Activated T-cell treated with anti-CD3 and anti-CD28 coated beads for 1 hour (primary cell): ENCODE results near the gene SLC22A31.
"Not testable (repeated sequence)": the region's sequence is repeated elsewhere in the genome, so short reads cannot be mapped to it uniquely, and the experiment has no call there.

Experiments
- DNase-seq: peaks from one replicate; pipeline ENCODE4 v3.0.0-alpha.2; 2020; ENCODE audit warnings: low read depth

Gene SLC22A31

GRCh38 chr16:89192956-89193575 is 7.3 kb downstream of the SLC22A31 start:
- no peak for DNase-seq

DNA sequence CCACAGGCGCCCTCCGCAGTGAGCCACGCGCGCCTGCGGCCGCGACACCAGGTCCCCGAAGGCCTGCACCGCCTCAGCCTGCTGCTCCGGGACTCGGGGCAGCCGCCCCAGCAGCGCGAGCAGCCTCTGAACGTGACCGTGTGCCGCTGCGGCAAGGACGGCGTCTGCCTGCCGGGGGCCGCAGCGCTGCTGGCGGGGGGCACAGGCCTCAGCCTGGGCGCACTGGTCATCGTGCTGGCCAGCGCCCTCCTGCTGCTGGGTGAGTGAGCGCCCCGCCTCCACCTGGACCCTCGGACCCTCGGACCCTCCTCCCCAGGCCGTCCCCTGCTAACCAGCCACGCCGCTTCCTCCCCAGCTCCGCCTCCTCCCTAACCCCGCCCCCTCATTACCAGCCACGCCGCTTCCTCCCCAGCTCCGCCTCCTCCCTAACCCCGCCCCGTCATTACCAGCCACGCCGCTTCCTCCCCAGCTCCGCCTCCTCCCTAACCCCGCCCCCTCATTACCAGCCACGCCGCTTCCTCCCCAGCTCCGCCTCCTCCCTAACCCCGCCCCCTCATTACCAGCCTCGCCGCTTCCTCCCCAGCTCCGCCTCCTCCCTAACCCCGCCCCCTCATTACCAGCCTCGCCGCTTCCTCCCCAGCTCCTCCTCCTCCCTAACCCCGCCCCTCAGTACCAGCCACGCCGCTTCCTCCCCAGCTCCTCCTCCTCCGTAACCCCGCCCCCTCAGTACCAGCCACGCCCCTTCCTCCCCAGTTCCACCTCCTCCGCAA is 8.0 kb downstream of the SLC22A31 start:
- DNase-seq = peak; percentile 44

- DNase-seq = no peak
These were observed 8.5 kb downstream of the SLC22A31 start for GRCh38 chr16:89191901-89192185.

DNA sequence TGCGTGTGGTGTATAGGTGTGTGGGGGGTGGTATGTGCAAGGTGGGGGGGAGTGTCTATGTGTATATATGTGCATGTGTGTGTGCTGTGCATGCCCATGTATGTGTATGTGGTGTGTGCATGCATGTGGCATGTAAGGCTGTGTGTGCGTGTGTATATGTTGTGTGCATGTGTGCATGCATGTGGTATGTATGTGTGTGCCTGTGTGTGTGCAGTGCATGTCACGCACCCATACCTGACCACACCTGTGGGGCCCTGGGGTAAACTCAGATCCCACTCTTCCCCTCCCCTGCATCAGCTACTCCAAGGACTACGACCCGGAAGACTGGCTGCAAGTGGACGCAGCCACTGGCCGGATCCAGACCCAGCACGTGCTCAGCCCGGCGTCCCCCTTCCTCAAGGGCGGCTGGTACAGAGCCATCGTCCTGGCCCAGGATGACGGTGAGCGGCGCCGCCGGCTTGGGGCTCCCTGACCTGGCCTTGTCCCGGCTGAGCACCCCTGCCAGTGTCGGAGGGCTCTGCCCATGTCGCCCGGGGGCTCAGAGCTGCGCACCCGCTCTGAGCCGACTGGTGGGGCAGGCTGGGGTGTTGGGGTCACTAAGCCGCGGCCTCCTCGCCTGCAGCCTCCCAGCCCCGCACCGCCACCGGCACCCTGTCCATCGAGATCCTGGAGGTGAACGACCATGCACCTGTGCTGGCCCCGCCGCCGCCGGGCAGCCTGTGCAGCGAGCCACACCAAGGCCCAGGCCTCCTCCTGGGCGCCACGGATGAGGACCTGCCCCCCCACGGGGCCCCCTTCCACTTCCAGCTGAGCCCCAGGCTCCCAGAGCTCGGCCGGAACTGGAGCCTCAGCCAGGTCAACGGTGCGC is 9.1 kb downstream of the SLC22A31 start:
- DNase-seq = no peak

GRCh38 chr16:89190150-89190958 is 10.0 kb downstream of the SLC22A31 start:
- DNase-seq = no peak

DNA sequence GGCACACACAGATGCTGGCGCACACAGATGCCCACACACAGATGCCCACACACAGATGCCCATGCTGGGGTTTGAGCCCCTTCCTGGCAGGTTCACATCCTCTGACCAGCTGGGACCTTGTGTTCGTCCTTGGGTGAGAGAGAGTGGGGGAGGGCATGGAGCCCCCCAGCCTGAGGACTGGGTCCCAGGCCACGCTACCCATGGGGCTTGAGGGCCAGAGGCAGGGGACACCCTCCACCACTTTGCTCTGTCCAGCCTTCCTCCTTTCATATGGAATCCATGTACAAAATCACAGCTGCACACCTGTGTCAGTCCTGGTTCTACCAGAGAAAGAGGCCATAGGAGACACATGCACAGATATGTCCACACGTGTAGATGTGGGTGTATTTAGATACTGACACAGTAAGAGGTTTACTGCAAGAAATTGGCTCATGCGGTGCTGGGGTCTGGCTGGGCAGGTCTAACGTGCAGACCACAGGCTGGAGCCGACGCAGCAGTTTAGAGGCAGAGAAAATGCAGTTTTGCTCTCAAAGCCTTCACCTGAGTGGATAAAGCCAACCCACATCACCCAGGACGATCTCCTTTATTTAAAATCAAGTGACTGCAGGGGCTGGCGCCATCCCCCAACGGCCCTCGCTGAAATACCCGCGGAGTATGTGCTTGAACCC is 10.8 kb downstream of the SLC22A31 start:
- no peak for DNase-seq

- DNase-seq = not testable (repeated sequence)
These were observed 11.6 kb downstream of the SLC22A31 start for GRCh38 chr16:89188471-89189357.

DNA sequence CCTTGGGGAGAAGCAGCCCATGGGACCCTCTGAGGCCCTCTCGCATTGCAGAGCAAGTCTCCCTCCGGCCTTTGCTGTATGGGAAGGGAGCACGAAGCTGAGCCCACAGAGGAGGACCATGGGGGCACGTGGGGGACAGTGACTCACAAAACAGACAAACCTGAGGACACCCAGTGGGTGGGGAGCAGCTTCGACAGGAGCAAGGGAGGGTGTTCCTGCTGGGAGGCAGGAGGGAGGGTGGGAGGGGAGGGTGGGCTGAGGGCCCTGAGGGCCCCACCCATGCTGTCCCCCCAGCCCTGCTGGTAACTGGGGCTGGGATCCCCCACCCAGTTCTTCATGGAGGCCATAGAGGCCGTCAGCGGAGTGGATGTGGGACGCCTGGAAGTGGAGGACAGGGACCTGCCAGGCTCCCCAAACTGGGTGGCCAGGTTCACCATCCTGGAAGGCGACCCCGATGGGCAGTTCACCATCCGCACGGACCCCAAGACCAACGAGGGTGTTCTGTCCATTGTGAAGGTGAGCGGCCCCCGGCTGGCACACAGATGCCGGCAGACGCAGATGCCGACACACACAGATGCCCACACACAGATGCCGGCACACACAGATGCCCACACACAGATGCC is 12.5 kb downstream of the SLC22A31 start:
- DNase-seq = no peak

DNA sequence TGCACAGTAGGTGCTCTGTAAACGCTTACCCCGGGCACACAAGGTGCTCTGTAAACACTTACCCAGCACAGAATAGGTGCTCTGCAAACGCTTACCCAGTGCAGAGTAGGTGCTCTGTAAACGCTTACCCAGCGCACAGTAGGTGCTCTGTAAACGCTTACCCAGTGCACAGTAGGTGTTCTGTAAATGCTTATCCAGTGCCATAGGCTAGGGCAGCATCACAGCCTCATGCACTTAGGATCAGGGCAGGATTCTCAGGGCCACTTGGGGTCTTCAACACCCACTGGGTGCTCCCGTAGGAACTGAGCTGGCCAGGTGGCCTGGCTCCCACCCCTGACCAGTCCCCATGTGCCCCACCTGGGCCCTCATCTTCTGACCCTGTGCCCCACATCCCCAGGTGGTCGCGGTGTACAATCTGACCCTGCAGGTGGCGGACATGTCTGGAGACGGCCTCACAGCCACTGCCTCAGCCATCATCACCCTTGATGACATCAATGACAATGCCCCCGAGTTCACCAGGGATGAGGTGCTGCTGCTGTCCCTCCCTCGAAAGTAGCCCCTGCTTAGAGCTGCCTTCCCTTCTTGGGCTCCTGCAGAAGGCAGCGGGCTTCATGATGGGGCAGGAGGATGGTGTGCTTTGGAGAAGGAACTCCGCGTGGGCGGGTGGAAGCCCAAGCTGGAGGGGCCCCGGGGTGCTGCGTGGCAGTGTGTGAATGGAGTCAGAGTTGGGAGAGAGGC is 13.1 kb downstream of the SLC22A31 start:
- no peak for DNase-seq

GRCh38 chr16:89186593-89187031 is 13.7 kb downstream of the SLC22A31 start:
- DNase-seq = not testable (repeated sequence)

DNA sequence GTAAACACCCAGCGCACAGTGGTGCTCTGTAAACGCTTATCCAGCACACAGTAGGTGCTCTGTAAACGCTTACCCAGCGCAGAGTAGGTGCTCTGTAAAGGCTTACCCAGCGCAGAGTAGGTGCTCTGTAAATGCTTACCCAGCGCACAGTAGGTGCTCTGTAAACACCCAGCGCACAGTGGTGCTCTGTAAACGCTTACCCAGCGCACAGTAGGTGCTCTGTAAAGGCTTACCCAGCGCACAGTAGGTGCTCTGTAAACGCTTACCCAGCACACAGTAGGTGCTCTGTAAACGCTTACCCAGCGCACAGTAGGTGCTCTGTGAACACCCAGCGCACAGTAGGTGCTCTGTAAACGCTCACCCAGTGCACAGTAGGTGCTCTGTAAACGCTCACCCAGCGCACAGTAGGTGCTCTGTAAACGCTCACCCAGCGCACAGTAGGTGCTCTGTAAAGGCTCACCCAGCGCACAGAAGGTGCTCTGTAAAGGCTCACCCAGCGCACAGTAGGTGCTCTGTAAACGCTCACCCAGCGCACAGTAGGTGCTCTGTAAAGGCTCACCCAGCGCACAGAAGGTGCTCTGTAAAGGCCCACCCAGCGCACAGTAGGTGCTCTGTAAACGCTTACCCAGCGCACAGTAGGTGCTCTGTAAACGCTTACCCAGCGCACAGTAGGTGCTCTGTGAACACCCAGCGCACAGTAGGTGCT is 14.3 kb downstream of the SLC22A31 start:
- not testable (repeated sequence) for DNase-seq

DNA sequence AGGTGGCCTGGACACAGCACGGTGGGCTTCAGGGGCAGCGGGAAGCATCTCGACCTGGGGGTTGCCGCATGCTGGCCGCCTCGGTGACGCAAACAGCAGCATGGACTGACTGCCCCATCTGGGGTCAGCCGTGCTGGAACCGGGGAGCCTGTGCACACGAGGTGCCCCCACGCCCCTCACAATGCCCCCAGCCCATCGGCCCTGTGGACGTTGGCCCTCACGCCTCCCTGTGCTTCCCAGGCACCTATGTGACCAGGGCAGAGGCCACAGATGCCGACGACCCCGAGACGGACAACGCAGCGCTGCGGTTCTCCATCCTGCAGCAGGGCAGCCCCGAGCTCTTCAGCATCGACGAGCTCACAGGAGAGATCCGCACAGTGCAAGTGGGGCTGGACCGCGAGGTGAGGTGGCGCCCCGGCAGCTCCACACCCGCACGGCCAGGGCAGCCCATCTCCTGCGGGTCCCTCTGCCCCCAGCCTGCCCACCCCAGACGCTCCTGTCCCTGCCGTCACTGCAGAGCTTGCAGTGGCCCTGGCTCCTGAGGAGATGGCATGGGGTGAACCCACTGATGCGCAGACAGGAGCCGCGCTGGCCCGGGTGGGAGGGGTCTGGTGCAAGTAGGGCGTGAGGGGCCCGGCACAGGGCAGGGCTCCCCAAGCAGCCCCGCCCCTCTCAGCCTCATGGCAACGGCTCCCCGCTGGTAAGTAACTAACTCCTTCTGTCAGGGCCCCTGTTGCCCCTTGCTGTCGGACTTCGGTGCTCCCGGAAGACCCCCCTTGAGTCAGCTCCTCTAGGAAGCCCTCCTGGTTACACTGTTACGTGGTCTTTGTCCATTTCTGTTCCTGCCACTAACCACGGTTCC is 15.2 kb downstream of the SLC22A31 start:
- no peak for DNase-seq

DNA sequence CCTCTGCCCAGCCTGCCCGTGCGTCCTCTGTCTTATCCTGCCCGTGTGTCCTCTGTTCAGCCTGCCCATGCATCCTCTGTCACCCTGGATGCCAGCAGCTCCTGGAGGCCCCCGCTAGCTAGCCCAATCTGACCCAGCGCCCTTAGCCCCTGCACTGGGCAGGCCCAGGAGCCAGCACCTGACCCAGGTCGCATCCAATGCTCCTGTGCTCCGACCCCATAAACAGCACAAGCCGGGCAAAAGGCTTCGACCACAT is 15.7 kb downstream of the SLC22A31 start:
- DNase-seq = no peak

- no peak for DNase-seq
These were observed 16.2 kb downstream of the SLC22A31 start for GRCh38 chr16:89183975-89184676.

DNA sequence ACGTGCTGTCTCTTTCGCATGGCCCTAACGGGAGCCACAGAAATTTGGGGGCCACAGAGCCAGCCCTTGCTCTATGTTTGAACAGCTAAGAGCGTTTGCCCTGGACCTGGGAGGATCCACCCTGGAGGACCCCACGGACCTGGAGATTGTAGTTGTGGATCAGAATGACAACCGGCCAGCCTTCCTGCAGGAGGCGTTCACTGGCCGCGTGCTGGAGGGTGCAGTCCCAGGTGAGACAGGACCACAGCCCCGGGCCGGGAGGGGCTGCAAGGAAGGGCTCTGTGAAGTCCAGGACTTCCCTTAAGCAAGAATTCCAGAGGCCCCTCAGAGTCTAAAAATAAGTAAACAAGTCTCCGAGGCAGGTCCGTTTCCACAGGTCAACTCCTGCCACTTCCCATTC is 16.9 kb downstream of the SLC22A31 start:
- no peak for DNase-seq

DNA sequence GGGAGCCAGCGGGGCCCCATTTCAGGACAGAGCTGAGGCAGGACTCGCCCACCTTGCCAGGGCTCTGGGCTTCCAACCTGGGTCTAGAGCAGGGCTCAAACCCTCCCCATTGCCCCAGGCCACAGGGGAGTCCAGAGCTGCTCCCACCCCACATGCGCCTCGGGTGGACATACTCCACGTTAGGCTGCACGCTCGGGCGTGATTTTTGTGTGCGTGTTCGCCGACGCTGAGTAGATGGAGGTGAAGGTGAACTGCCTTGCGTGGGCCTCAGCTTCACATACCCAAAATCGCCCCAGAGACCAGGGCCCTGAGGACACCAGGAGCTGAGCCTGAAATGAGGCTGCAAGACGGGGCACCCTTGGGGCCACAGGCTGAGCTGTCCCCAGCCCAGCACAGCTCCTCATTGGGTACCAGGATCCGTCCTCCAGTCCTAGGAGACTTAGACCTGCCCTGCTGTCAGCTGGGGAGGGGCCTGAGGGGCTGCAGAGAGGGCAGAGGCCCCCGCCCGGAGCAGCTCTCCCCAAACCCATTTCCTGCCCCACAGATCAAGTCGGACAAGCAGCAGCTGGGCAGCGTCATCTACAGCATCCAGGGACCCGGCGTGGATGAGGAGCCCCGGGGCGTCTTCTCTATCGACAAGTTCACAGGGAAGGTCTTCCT is 20.6 kb downstream of the SLC22A31 start:
- DNase-seq = no peak

DNA sequence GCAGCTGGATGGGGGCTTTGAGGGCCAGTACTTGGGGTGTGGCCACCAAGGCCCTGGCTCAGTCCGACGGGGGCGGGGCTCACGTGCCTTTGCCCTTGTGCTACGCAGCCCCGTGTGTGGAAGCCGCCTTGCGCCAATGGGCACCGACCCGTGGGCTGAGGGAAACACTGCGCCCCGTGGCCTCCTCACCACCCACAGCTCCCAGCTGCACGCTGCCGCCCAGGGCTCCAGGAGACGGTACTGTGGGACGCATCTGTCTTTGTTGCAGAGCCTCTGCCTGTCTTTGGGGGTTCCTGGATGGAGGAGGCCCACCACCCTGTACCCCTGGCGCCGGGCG is 21.2 kb downstream of the SLC22A31 start:
- DNase-seq = no peak
